ENCODE results near the gene SDK2.

- TF ChIP-seq POLR2AphosphoS5 (IDR thresholded peaks at IDR 0.05) (no peak), CTCF (IDR thresholded peaks at IDR 0.05) (no peak), POLR2A (IDR thresholded peaks at IDR 0.05) (no peak)
Measured at GRCh38 chr17:73492125-73492820, 152.0 kb downstream of the SDK2 start.

All from prostate gland (tissue), 2 donors.